ENCODE data around the gene FUT1. TPM values are rescaled to one million over a fixed set of nuclear protein-coding genes. Genes with fewer than 3 reads are reported as not detected.

The FUT1 gene
- total RNA-seq, 1 experiment from 2014 or later: 0.06 TPM

- TF ChIP-seq EZH2 (IDR thresholded peaks at IDR 0.05; ENCODE audit: borderline replicate concordance, low read depth, low read length, poor library complexity, severe bottlenecking) (no peak), CTCF (conservative IDR thresholded peaks at IDR 0.05; ENCODE audit: low read depth, low read length) (no peak)
- no peak overlapping the region for H3K4me3 ChIP-seq (ENCODE audit: low read depth, low read length, poor library complexity, severe bottlenecking)
- POLR2A ChIA-PET (ENCODE audit: low non-redundant PET): interaction anchor here (0.7 kb wide), 1 partner anchor 77 kb away, joined by 6 read pairs; no protein-coding TSS in a partner anchor
- no peaks in the 10 kb centered on the region for H3K4me1 ChIP-seq (ENCODE audit: insufficient read depth, low read length, poor library complexity, severe bottlenecking)
- H3K27me3 ChIP-seq (replicated peaks; ENCODE audit: insufficient read depth, low read depth, low read length, poor library complexity): peaks cover 3% of the 10 kb centered on the region
- no TSS peak for BruUV-seq (replicated peaks)
- H3K36me3 ChIP-seq (ENCODE audit: insufficient read depth, low read length, poor library complexity, severe bottlenecking): no peaks in the 10 kb centered on the region
- no peak for DNase-seq (ENCODE audit: low spot score)
- intact Hi-C loops (cut with micrococcal nuclease; ENCODE audit: unreplicated experiment): no loop called here
- CTCF ChIA-PET: no interaction called here
- H3K27ac ChIP-seq (ENCODE audit: low read depth, low read length, poor library complexity, severe bottlenecking): no peak overlapping the region
- H3K9me3 ChIP-seq (ENCODE audit: low read depth, low read length, poor library complexity, severe bottlenecking): no peaks in the 10 kb centered on the region
Observed at GRCh38 chr19:48760504-48761205, 8.2 kb upstream of the FUT1 start.

- Histone ChIP-seq H3K36me3 (ENCODE audit: insufficient read depth, low read length, poor library complexity, severe bottlenecking) (no peaks in the 10 kb centered on the region), H3K4me1 (ENCODE audit: insufficient read depth, low read length, poor library complexity, severe bottlenecking) (no peaks in the 10 kb centered on the region), H3K27ac (ENCODE audit: low read depth, low read length, poor library complexity, severe bottlenecking) (no peak overlapping the region), H3K4me3 (ENCODE audit: low read depth, low read length, poor library complexity, severe bottlenecking) (no peak overlapping the region), H3K9me3 (ENCODE audit: low read depth, low read length, poor library complexity, severe bottlenecking) (no peaks in the 10 kb centered on the region), H3K27me3 (replicated peaks; ENCODE audit: insufficient read depth, low read depth, low read length, poor library complexity) (peaks cover 3% of the 10 kb centered on the region)
- TF ChIP-seq EZH2 (IDR thresholded peaks at IDR 0.05; ENCODE audit: borderline replicate concordance, low read depth, low read length, poor library complexity, severe bottlenecking): no peak
- no peak for TF ChIP-seq CTCF (conservative IDR thresholded peaks at IDR 0.05; ENCODE audit: low read depth, low read length)
- intact Hi-C loops (cut with micrococcal nuclease; ENCODE audit: unreplicated experiment): no loop called here
- ChIA-PET POLR2A (ENCODE audit: low non-redundant PET) (no interaction called here), CTCF (no interaction called here)
- BruUV-seq (replicated peaks): no TSS peak
- no peak for DNase-seq (ENCODE audit: low spot score)
Observed at GRCh38 chr19:48757741-48758144, 5.3 kb upstream of the FUT1 start.

GRCh38 chr19:48757089-48757675 is 4.7 kb upstream of the FUT1 start:
- intact Hi-C loops (cut with micrococcal nuclease; ENCODE audit: unreplicated experiment): no loop called here
- DNase-seq (ENCODE audit: low spot score): no peak
- H3K27me3 ChIP-seq (replicated peaks; ENCODE audit: insufficient read depth, low read depth, low read length, poor library complexity): peaks cover 3% of the 10 kb centered on the region
- no peaks in the 10 kb centered on the region for H3K4me1 ChIP-seq (ENCODE audit: insufficient read depth, low read length, poor library complexity, severe bottlenecking)
- no peaks in the 10 kb centered on the region for H3K36me3 ChIP-seq (ENCODE audit: insufficient read depth, low read length, poor library complexity, severe bottlenecking)
- no TSS peak for BruUV-seq (replicated peaks)
- H3K4me3 ChIP-seq (ENCODE audit: low read depth, low read length, poor library complexity, severe bottlenecking): no peak overlapping the region
- ChIA-PET POLR2A (ENCODE audit: low non-redundant PET) (no interaction called here), CTCF (no interaction called here)
- H3K27ac ChIP-seq (ENCODE audit: low read depth, low read length, poor library complexity, severe bottlenecking): no peak overlapping the region
- no peaks in the 10 kb centered on the region for H3K9me3 ChIP-seq (ENCODE audit: low read depth, low read length, poor library complexity, severe bottlenecking)
- TF ChIP-seq CTCF (conservative IDR thresholded peaks at IDR 0.05; ENCODE audit: low read depth, low read length) (no peak), EZH2 (IDR thresholded peaks at IDR 0.05; ENCODE audit: borderline replicate concordance, low read depth, low read length, poor library complexity, severe bottlenecking) (no peak)

All from A673 (cell line).